ENCODE results near the gene KCNQ1.

GRCh38 chr11:2779499-2779980 lies 334.7 kb downstream of the KCNQ1 start:
- TF ChIP-seq CTCF (IDR thresholded peaks at IDR 0.05; ENCODE audit: extremely low read depth in 1 of 2, insufficient read depth in 1 of 2, low read depth in 1 of 2, low read length in 2 of 2), result no peak
- TF ChIP-seq POLR2A (IDR thresholded peaks at IDR 0.05; ENCODE audit: low read depth, low read length), result no peak
- no peak for TF ChIP-seq EZH2 (IDR thresholded peaks at IDR 0.05; ENCODE audit: borderline replicate concordance, low read depth, low read length, severe bottlenecking)
- TF ChIP-seq MAX (IDR thresholded peaks at IDR 0.05; ENCODE audit: insufficient read depth, insufficient read length), result no peak
